ENCODE data around the gene KRT33A.

Gene KRT33A

DNA sequence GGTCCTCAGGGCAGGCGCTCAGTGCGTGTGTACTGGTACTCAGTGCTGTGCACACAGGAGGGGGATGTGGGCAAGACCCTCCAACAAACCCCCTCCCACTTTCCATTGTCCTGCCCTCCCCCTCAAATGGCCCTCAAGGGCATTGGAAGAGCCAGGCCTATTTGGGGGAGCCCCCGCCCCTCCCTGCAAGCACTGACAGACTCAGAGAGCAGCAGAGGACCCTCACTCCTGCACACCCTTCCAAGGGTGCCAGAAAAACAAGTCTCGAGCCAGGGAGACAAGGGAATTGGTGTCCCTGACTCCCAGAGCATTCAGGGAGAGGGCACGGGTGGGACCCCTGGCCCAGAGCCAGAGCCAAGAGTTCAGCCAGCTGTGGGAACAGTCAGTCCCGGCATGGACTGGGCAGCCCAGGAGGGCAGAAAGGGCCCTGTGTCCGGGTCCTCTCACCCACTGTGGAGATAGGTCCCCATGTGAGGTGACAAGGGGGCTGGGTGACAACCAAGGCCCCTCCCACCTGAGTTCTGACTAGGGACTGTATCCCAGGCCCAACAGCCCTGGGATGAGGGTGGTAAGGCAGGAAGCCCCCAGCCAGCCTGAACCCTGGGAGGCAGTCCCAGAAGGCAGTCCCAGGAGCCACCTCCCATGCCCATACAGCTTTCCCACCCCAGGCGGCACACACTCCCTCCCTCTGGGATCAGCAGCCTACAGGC, 23.1 kb downstream of the KRT33A start:
- no peak for DNase-seq

DNA sequence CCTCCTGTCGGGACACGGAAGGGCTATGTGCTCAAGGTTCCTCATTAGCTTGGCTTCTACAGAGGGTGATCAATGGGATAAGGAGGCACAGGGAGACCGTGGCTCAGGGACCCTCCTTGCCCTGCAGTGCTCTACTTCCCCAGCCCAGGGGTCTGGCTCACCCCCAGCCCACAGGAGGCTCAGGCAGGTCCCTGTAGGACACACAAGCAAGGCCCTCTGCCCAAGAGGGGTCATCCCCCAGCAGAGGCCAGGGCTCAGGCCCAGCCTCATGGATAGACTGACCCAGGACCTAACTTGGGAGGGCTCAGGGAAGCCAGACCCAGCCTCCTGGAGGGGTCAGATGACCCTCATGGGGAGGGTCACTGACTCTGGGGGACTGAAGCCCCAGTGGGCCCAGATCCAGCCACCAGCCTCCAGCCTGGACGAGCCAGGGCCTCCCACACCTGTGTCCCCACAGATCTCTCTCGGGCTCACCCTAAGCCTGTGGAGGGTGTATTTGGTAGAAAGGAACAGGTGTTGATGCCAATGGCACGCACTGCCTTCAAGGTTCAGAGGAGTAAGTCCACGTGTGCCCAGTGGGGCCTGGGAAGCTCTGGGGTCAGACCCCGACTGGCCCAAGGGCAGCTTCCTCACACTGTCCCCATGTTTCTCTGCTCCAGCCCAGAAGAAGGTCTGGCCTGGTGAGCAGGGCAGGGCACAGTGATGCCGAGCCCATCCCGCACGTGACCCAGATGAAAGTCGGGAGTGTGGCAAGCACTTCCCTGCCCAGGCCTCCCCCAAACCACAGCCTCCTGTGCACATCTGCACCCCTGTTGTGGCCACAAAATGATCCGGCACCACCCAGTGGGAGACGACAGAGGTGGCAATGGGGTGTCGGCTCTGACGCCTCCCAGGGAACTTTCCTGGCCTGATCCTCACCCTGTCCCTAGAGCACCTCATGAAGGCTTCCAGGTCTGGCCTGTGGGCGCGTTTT, 24.2 kb downstream of the KRT33A start:
- DNase-seq = peak; percentile 23

DNA sequence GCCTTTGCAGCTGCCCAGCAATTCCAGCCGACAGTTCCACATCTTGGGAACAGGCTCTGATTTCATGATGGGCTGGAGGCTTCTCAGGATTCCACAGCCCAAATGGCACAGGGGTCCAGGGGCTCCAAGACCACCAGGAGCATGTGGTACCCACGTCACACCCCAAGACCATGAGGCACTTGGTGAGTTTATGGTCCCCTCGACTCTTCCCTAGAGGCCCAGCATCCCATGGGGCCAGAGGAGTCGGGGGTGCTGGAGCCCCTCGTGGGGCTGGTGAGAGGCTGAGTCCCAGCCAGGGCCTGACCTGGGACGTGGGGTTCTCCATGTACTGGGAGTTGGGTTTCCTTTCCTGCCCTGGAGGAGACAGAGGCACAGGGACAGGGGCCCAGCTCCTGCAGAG, 25.0 kb downstream of the KRT33A start:
- no peak for DNase-seq

DNA sequence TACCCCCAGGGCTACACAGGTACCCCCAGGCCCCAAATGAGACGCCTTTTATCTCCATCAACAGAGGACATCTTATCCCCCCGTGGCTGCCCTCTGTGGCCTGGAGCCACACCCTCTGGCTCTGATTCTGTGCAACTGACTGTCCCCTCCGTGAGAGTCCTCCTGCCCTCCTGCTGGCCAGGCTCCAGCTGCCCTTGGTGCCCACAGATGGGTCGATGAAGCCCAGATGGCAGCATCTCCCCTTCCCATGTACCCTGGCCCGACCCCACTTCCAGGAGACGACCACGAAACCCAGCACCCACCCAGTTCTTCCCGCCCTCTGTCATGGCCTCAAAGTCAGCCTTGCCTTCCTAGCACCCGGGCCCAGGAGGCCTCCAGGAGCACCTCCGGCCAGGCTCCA, 25.5 kb downstream of the KRT33A start:
- no peak for DNase-seq

DNA sequence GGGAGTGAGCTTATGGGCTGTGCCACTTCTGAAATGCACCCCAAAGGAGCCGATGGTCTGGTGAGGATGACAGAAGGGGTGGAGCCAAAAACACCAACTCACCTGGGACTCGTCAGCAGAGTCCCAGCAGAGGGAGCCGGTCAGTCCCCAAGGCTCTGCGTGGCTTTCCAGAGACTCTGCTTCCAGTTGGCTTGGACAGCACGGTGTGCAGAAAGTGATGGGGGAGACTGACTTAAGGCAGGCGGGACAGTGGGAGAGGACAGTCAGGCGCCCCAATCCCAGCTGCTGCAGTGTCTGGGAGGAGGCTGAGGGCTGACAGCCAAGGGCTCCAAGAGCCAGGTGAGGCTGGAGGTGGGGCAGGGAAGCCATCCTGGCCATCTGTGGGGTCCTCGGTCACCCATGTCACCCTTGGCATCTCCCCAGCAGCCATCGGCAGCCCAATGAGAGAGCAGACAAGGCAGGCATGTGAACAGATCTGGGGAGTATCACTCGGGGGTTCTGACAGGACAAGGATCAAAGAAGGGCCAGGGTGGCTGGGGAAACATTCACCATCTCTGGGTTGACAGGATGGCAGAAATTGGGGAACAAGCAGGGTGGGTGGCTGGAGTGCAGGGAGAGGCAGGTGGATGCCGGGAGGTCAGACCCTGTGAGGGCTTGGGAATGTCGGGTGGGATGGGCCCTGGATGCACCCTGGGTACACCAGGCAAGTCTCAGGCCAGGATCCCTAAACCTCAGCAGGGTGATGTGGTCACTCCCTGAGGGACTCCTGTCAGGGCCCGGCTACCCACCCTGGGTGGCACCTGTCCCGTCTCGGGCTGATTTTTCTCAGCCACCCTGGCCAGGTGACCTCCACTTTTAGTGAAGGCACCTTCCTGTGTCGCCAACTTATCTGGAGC, 26.2 kb downstream of the KRT33A start:
- DNase-seq = no peak

DNA sequence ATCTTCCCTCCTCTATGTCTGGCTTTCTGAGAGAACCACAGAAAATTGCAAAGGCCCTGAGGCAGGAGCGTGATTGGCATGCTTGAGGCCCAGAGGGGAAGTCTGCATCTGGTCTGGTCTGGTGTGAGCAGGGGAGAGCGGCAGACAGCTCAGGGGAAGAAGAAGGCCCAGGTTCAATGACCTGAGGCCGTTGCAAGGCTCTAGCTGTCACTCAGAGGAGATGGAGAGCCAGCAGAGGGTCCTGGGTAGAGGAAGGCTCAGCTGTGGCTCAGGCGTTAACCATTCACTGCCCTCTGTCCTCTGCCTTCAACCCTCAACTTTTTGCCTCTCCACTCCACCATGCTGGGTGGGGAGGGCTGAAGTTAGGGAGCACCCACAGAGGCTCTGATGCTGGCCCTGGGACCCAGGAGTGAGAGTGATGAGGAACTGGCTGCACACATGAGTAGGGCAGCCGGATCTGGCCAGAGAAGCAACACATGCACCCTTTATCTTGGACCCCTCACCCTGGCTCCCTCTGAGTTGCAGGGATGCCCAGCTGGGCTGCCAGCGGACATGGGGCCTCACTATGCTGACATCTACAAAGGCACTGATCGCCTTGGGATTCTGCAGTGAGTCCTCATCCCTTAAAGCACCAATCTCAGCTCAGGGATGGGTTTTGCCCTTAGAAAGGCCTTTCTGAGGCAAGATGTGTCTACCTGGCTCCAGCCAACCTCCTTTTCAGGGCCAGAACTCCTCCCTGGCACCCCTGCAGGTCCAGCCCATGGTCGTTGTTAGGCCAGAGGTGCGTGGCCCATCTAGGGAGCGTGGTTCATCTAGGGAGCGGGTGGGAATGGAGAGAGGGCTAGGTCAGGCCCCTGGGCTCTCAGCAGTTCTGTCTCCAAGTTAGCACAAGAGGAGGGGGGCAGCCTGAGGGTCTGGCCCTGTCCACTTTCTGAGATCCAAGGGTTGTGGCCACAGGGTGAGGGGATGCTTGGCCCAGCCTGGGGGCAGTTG, 27.4 kb downstream of the KRT33A start:
- no peak for DNase-seq

DNA sequence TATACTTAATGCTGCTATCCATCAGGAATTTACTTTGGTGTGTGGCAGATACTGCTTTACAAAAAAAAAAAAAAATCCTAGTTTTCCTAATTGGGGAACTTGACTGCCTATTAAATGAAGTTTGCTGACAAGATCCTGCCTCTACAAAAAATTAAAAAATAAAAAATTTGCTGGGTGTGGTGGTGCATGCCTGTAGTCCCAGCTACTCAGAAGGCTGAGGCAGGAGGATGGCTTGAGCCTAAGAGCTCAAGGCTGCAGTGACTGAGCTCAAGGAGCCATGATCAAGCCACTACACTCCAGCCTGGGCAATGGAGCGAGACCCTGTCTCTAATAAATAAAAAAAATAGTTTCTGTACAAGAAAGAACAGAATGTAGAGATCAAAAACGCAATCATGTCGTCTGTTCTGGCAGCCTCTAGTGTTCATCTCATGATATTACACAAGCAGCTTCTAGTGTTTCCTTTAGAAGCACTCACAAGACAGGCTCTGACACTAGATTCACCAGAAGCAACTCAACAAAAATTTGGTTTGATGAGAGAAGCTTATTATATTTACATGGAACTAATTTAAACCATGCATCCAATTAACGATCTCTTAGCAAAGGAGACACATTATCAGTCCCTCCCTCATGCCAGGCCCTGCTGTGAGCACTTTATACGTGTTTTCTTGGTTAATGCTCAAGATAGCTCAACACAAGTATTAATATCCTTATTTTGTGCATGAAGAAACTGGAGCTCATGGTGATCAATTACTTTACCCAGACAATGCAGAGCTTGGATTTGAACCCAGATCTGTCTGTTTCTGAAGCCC, 28.3 kb downstream of the KRT33A start:
- peak; percentile 61 for DNase-seq

DNA sequence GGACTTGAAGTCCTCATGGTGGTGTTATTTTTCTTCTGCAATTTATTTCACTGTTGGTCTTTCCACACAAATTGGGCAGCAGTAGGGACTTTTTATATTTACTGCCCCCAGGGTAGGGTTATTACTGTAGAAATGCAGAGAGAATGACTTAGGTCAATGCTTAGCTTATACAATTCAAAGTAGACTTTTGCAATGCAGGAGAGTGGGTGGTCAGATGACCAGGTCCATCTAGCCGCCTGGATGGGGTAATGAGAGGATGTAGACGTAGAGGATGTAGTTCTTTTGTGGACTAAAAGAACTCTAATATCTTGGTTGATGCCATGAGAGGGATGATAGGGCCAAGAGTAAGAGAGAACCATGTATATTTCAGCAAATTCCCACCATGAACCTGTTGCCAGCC, 32.4 kb downstream of the KRT33A start:
- DNase-seq = no peak

DNA sequence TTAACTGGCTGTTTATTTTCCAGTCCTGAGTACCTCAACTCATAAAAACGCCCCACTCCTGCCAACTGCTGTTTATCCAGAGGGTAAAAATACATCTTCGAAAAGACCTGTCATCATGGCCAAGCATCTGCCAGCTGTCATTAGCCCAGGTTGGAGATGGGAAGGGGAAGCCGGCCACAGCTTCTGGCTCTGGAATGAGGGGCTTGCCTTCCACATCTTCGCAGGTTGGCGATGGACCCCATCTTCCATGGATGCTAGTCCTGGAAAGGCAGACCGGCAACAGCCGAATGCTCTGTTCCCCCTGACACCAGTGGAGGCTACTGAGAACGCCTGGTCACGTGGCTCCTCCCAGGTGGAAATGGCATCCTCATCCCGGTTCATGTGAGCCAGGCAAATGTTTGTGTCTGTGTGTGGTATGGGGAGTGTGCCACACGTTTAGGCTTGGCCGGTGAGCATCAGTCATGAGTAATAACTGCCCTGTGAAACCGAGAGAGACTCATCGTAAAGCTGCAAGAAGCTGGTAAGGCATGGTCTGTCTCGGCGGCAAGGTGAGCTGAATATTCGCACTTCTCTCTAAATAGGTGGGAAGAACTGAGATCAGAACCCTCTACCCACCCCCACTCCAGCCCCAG, 34.7 kb downstream of the KRT33A start:
- DNase-seq = no peak

DNA sequence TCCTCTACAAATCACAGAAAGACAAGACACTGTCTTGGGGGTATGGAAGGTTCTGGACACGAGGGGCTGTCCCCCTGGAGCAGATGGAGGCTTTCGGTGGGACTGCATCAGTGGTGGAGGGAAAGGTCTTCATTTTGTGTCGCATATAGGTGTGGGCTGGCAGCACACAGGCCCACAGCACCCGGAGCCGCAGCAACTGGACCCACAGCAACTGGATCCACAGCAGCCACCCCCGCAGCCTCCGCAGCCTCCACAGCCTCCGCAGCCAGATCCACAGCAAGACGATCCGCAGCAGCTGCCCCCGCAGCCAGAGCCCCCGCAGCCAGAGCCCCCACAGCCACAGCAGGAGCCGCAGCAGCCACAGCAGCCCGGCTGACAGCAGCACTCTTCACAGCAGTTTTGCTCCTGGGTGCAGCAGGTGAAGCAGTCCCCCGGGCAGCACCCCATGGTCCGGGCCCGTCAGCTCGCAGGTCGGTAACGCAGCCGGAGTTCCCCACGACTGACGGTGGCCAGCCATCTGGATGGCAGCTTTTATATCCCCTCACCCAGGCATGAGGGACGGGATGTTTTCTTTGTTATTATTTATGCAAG, 35.3 kb downstream of the KRT33A start, which contains the start of gene KRTAP17-1:
Gene KRTAP17-1, minus strand, starts transcription at position 507 of the 591 bp plus-strand sequence. Its CDS starts 60 bp downstream, at position 447.
- no peak for DNase-seq

DNA sequence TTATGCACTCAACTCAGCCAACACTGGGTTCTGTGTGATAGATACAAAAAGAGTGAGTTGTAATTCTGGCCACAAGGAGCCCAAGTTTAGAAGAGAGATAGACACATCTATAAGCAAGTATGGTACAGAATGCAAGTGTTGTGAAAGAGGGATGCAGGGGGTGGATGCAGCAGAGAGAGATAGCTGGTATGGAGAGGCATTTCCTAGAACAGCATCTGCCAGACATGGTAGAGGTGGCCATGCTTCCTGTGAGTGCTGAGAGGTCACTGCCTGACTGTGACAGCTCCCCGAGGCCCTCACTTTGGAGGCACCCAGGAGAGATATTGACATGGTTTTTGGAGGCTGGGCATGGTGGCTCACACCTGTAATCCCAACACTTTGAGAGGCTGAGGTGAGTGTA, 39.5 kb downstream of the KRT33A start:
- no peak for DNase-seq

DNA sequence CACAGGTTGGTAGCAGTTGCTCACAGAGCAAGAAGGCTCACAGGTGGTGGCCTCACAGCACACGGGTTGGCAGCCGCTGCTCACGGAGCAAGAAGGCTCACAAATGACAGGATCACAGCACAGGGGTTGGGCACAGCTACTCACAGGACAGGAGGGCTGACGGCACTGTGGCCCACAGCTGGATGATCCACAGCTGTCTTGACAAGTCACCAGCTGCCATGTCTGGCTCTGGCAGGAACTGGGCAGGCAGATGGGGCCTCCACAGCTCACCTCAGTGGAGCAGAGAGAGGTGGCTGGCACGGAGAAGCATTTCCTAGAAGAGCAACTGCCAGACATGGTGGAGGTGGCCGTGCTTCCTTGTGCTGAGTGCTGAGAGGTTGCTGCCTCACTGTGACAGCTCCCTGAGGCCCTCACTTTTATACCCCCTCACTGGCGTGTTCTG, 41.7 kb downstream of the KRT33A start, which contains the start of gene KRTAP16-1:
Gene KRTAP16-1, minus strand, starts transcription at position 392 of the 442 bp plus-strand sequence. Its CDS starts 56 bp downstream, at position 336.
- DNase-seq = peak; percentile 70

DNA sequence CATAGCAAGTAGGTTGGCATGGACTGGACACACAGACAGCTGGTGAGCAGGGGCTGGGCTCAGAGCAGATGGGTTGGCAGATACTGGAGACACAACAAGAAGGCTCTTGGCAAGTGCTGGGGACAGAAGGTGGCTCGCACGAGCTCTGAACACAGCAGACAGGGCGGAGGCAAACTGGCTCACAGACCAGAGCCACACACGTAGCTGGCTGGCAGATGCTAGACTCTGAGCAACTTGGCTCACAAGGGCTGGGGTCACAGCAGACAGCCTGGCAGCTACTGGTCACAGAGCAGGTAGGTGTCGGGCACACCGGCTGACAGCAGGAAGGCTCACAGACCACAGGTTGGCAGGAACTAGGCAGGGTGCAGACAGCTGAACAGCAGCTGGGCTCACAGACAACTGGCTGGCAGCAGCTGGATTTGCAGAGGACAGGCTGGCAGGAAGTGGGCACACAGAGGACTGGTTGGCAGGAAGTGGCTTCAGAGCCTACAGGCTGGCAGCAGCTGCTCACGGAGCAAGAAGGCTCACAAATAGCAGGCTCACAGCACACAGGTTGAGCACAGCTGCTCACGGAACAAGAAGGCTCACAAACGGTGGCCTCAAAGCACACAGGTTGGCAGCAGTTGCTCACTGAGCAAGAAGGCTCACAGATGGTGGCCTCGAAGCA, 42.2 kb downstream of the KRT33A start:
- DNase-seq = peak; percentile 94

DNA sequence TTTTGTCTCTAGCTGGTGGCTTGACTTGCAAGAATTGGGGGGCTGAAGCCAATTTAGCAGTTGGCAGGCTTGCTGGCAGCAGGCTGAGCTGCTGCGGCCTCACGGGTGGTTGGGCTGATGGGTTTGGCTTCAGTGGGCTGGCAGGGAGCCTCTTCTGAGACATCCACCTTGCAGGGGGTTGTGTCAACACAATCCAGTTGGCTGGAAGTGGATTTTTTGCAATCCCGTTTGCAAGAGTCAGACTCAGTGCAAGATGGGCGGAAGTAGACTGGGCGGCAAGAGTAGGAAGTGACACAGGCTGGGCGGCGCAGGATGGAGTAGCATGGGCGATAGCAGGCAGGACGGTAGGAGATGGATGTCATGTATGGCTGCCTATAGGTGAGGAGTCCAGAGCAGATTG, 43.0 kb downstream of the KRT33A start:
- DNase-seq = no peak

DNA sequence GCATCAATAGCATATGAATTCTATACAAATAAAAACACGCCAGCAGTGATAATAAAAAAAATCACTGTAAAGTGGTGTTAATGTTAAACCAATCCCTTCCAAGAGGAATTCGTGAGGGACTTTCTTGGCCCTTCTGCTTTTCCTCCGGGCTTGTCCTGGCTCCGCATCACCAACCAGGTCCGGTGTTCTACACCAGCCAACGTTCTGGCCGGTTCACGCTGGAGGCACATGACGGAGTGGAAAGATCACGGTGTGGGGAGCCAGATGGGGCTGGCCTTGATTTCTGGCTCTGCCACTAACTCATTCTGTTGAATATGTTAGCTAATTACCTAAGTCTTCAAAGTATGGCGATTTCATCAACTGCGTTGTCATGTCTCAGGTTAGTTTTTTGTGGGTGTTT, 46.5 kb downstream of the KRT33A start:
- no peak for DNase-seq

DNA sequence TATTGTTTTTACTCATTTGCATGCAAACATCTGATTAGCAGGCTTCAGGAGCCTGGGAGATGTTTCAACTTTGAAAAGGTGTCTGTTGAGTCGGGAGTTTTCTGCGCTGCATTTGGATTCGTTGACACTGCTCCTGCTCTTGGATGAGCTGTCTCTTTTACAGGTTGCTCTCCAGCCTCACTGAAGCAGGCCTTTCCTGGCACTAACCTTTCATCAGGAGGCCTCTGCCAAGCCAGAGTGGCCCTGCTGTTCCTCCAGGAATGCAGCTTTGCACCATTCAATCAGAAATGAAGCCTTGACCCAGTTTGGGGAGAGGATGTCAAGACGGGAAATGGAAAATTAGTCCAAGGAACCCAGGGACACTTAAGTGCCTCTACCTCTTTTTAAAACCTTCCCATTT, 47.6 kb downstream of the KRT33A start:
- DNase-seq = no peak

DNA sequence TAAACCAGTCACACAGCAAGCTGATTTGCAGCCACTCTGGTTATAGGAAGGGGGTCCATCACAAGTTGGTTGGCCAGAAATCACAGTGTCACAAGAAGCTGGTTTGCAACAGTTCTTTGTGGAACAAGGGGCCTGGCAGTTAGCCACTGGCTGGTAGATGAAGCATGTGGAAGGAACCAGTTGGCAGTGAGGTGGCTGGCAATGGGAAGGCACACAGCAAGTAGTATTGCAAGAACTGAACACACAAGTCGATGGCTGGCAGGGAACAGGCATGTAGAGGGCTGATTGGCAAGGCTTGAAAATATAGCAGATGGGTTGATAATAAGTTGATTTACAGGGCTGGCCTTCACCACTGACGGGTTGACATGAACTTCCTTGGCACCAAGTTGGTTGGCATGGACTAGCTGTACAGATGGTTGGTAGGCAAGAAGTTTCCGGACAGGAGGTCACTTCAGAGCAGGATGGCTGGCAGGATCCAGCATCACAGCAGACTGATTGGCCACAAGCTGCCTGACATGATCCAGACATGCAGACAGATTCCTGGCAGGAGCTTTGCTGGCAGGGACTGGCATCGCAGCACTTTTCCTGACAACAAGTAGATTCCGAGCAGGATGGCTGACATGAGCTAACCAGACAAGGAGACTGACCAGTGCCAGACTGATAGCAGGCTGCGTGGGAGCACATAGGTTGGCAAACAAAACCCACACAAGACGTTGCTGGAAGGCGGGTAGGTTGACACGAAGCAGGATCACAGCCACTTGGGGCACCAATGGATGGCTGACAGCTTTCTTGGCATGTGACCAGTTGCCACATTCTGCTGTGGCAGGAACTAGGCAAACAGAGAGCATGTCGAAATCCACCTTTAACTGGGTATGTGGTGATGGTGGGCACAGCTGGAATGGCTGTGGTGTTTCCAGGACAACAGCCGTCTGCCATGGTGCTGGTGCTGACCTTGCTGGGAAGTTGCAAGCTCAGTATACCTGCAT, 48.4 kb downstream of the KRT33A start, which contains the start of gene KRTAP29-1:
Gene KRTAP29-1, minus strand, starts transcription at position 936 of the 986 bp plus-strand sequence. Its CDS starts 0 bp downstream, at position 936.
- no peak for DNase-seq

All from CD4-positive, alpha-beta T cell treated with Interleukin-4 for 4 hours (primary cell).